PC-9 (cell line): ENCODE data around the gene KIF6.

ENCODE experiments used
- CTCF ChIP-seq: fragments of 200-600 bp; sonication (generic); conservative IDR thresholded peaks from 2 replicates; pipeline ENCODE4 v1.6.1; 2017; ENCODE audit warnings: mixed run types, antibody characterized with exemption, mild to moderate bottlenecking, moderate library complexity
- EZH2 ChIP-seq: fragments of 200-600 bp; sonication (generic); IDR thresholded peaks from 2 replicates; pipeline ENCODE4 v1.8.0; 2017; ENCODE audit warnings: antibody characterized with exemption, low read depth

DNA sequence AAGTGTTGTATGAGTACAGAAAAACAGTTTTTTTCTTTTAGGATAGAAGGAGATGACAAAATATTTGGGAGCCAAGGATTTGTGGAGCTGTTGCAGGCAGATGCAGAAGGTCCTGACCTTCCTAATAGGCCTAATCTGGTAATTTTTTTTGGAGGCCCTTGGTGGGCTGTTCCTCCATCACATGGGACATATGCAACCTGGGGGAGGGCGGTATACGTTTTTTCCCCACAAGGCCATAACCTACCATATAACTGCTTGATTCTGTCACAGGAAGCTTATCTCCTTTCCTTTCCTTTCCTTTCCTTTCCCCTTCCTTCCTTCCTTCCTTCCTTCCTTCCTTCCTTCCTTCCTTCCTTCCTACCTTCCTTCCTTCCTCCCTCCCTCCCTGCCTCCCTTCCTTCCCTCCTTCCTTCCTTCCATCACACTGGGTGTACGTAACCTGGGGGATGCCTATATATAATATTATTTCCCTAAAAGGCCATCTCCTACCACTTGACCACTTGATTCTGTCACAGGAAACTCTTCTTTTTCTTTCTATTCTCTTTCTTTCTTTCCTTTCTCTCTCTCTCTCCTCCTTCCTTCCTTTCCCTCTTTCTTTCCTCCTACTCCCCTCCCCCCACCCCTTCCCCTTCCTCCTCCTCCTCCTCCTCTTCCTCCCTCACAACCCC, 217.7 kb downstream of the KIF6 start:
- TF ChIP-seq CTCF (no peak), EZH2 (no peak)
